GM12892 (cell line): Measurements from ENCODE around the gene AFF3.

Source experiments
- POLR2A ChIP-seq: IDR thresholded peaks from 2 replicates; pipeline ENCODE4 v1.6.1; 2011; ENCODE audit warnings: low read depth, low read length, control low read depth
- POLR2AphosphoS5 ChIP-seq: IDR thresholded peaks from 2 replicates; pipeline ENCODE4 v1.6.1; 2011; ENCODE audit warnings: low read depth, low read length, control low read depth
- TAF1 ChIP-seq: IDR thresholded peaks from 2 replicates; pipeline ENCODE4 v1.6.1; 2011; ENCODE audit warnings: low read depth, mild to moderate bottlenecking, control low read depth, low read length, borderline replicate concordance

- TF ChIP-seq POLR2A (no peak), TAF1 (no peak), POLR2AphosphoS5 (no peak)
These were observed 181.0 kb downstream of the AFF3 start for GRCh38 chr2:99961196-99961913.
